Keratinocyte (primary cell): ENCODE results near the gene CDK17. TPM values are rescaled to one million over a fixed set of nuclear protein-coding genes. Genes with fewer than 3 reads are reported as not detected.

ENCODE experiments used
- DNase-seq: peaks from one replicate; pipeline ENCODE4 v3.0.0-alpha.2; 2011; ENCODE audit warnings: low read depth, missing footprints, low spot score
- FAIRE-seq: peaks from 2 replicates; lab custom pipeline; 2011; peaks lifted over from hg19 to GRCh38; lab: Jason Lieb, UNC
- H2AFZ ChIP-seq: 2 replicates; pipeline ENCODE4 v1.6.0; 2012; ENCODE audit warnings: low read length, control low read depth, inconsistent platforms; ENCODE audit not compliant: control insufficient read depth
- H3K27ac ChIP-seq: 2 replicates; pipeline ENCODE4 v1.5.1; 2011; ENCODE audit warnings: low read length; ENCODE audit not compliant: control insufficient read depth, insufficient read depth
- H3K27me3 ChIP-seq: 3 replicates; pipeline ENCODE4 v1.6.0; 2011; ENCODE audit warnings: low read length; ENCODE audit not compliant: control insufficient read depth, insufficient read depth; ENCODE audit errors: extremely low read depth
- H3K36me3 ChIP-seq, 2 experiments: 2 replicates in 1 of 2; 3 replicates in 1 of 2; pipeline ENCODE4 v1.5.1; 2011; ENCODE audit warnings: low read length in 2 of 2, mild to moderate bottlenecking in 1 of 2; ENCODE audit not compliant: control insufficient read depth in 2 of 2, insufficient read depth in 2 of 2; ENCODE audit errors: extremely low read depth in 1 of 2
- H3K4me1 ChIP-seq: 3 replicates; pipeline ENCODE4 v1.5.1; 2011; ENCODE audit warnings: low read length; ENCODE audit not compliant: control insufficient read depth, insufficient read depth; ENCODE audit errors: extremely low read depth
- H3K4me2 ChIP-seq: 3 replicates; pipeline ENCODE4 v1.6.0; 2011; ENCODE audit warnings: low read depth, low read length; ENCODE audit not compliant: control insufficient read depth, insufficient read depth; ENCODE audit errors: extremely low read depth
- H3K4me3 ChIP-seq, 3 experiments: fragments of 200-600 bp in 1 of 3; sonication (generic) in 1 of 3; 2 replicates in 2 of 3; 3 replicates in 1 of 3; pipeline ENCODE4 v1.5.1; 2011 to 2016; ENCODE audit warnings: low read length in 3 of 3, mild to moderate bottlenecking in 3 of 3, control low read depth in 2 of 3, inconsistent platforms in 1 of 3, low read depth in 1 of 3, mixed read lengths in 1 of 3, mixed run types in 1 of 3, moderate library complexity in 1 of 3; ENCODE audit not compliant: control insufficient read depth in 2 of 3, insufficient read depth in 2 of 3; ENCODE audit errors: extremely low read depth in 1 of 3
- H3K79me2 ChIP-seq: 2 replicates; pipeline ENCODE4 v1.6.0; 2012; ENCODE audit warnings: low read length; ENCODE audit not compliant: control insufficient read depth, insufficient read depth
- H3K9ac ChIP-seq: 3 replicates; pipeline ENCODE4 v1.6.0; 2011; ENCODE audit warnings: low read length; ENCODE audit not compliant: control insufficient read depth, insufficient read depth; ENCODE audit errors: extremely low read depth
- H3K9me1 ChIP-seq: 3 replicates; pipeline ENCODE4 v1.6.0; 2011; ENCODE audit warnings: low read length; ENCODE audit not compliant: control insufficient read depth, insufficient read depth; ENCODE audit errors: extremely low read depth
- H3K9me3 ChIP-seq: 2 replicates; pipeline ENCODE4 v1.5.1; 2012; ENCODE audit warnings: low read depth, low read length; ENCODE audit not compliant: control insufficient read depth
- H4K20me1 ChIP-seq: 3 replicates; pipeline ENCODE4 v1.6.0; 2011; ENCODE audit warnings: low read length; ENCODE audit not compliant: control insufficient read depth, insufficient read depth; ENCODE audit errors: extremely low read depth
- CTCF ChIP-seq, 3 experiments: IDR thresholded peaks in 1 of 3; conservative IDR thresholded peaks in 1 of 3; optimal IDR thresholded peaks in 1 of 3; 2 replicates in 2 of 3; 3 replicates in 1 of 3; pipeline versions ENCODE3 to v1.5.1; 2011; ENCODE audit warnings: low read length in 3 of 3, mild to moderate bottlenecking in 3 of 3, moderate library complexity in 2 of 3, control low read depth in 1 of 3, inconsistent platforms in 1 of 3; ENCODE audit not compliant: insufficient read depth in 2 of 3; ENCODE audit errors: extremely low read depth in 1 of 3
- EZH2 ChIP-seq: IDR thresholded peaks from one replicate; pipeline ENCODE4 v1.6.1; 2012; ENCODE audit warnings: inconsistent platforms, mild to moderate bottlenecking, low read length, moderate library complexity
- dilution Hi-C: fragments of 300-500 bp; cut with MboI; formaldehyde crosslinking; loops from one replicate; pipeline ENCODE4 v1.7.0; 2020; ENCODE audit warnings: low sequenced_read_pairs; ENCODE audit not compliant: extremely low pct_ligation_motif_present
- polyA plus RNA-seq, 5 experiments: library from polyadenylated mRNA; depleted of rRNA in 3 of 5; stranded (reverse) in 3 of 5; stranded (forward) in 1 of 5; unstranded in 1 of 5; fragments of >200 nt; gene quantifications; 1 replicate in 1 of 5; 2 replicates in 3 of 5; 3 replicates in 1 of 5; pipeline versions ENCODE4 v1.2.1 to v1.2.3, GENCODE V29; 2011 to 2012; ENCODE audit warnings: missing spikeins in 2 of 5, low read depth in 1 of 5, low replicate concordance in 1 of 5

CDK17 gene
- polyA plus RNA-seq, 1 donor (not counting 4 experiments of a cell fraction or from before 2014, with no cell fraction given) = 33.0 TPM

GRCh38 chr12:96327346-96327745 lies 72.9 kb downstream of the CDK17 start:
- Histone ChIP-seq H3K4me1 (peaks cover 7% of the 10 kb centered on the region), H3K79me2 (peaks cover 90% of the 10 kb centered on the region), H2AFZ (no peak overlapping the region), H3K4me3 (no peak overlapping the region), H3K36me3 (peaks cover 9 to 19% of the 10 kb centered on the region in 2 experiments), H3K27ac (peak overlapping the region; percentile 14), H3K9me1 (no peaks in the 10 kb centered on the region), H4K20me1 (peaks cover 4% of the 10 kb centered on the region), H3K4me2 (no peak overlapping the region), H3K27me3 (no peaks in the 10 kb centered on the region), H3K9ac (no peak overlapping the region), H3K9me3 (no peaks in the 10 kb centered on the region)
- DNase-seq = no peak
- FAIRE-seq = no peak
- TF ChIP-seq EZH2 = no peak
- TF ChIP-seq CTCF (optimal IDR thresholded peaks at IDR 0.05 in 1 of 3, IDR thresholded peaks at IDR 0.05 in 1 of 3, conservative IDR thresholded peaks at IDR 0.05 in 1 of 3; ENCODE audit: extremely low read depth in 1 of 3, insufficient read depth in 2 of 3, low read length in 3 of 3) = no peak
- dilution Hi-C loops = no loop called here

- peaks cover 7% of the 10 kb centered on the region for H3K4me1 ChIP-seq
- DNase-seq = no peak
- dilution Hi-C loops = no loop called here
- no peak overlapping the region for H3K9ac ChIP-seq
- TF ChIP-seq CTCF (optimal IDR thresholded peaks at IDR 0.05 in 1 of 3, IDR thresholded peaks at IDR 0.05 in 1 of 3, conservative IDR thresholded peaks at IDR 0.05 in 1 of 3; ENCODE audit: extremely low read depth in 1 of 3, insufficient read depth in 2 of 3, low read length in 3 of 3) (no peak), EZH2 (no peak)
- H2AFZ ChIP-seq = no peak overlapping the region
- no peaks in the 10 kb centered on the region for H3K9me1 ChIP-seq
- no peak overlapping the region for H3K4me3 ChIP-seq
- no peak overlapping the region for H3K4me2 ChIP-seq
- FAIRE-seq = no peak
- peaks cover 89% of the 10 kb centered on the region for H3K79me2 ChIP-seq
- H3K27me3 ChIP-seq = no peaks in the 10 kb centered on the region
- peak overlapping the region; percentile 55 for H3K27ac ChIP-seq
- H4K20me1 ChIP-seq = peaks cover 4% of the 10 kb centered on the region
- H3K9me3 ChIP-seq = no peaks in the 10 kb centered on the region
- peaks cover 6 to 18% of the 10 kb centered on the region in 2 experiments for H3K36me3 ChIP-seq
These were observed 73.5 kb downstream of the CDK17 start for GRCh38 chr12:96326628-96327227.
